HG02938 (cell line): Measurements from ENCODE around the gene ALX1.
A peak's percentile ranks its signal among the peaks of the same experiment; 100 is the strongest.

Experiments used
- ATAC-seq: cut with Tn5 transposase; IDR thresholded peaks from one replicate; pipeline ENCODE4 v1.9.1; 2021; ENCODE audit warnings: mild to moderate bottlenecking, moderate library complexity; ENCODE audit not compliant: unreplicated experiment

Gene ALX1

DNA sequence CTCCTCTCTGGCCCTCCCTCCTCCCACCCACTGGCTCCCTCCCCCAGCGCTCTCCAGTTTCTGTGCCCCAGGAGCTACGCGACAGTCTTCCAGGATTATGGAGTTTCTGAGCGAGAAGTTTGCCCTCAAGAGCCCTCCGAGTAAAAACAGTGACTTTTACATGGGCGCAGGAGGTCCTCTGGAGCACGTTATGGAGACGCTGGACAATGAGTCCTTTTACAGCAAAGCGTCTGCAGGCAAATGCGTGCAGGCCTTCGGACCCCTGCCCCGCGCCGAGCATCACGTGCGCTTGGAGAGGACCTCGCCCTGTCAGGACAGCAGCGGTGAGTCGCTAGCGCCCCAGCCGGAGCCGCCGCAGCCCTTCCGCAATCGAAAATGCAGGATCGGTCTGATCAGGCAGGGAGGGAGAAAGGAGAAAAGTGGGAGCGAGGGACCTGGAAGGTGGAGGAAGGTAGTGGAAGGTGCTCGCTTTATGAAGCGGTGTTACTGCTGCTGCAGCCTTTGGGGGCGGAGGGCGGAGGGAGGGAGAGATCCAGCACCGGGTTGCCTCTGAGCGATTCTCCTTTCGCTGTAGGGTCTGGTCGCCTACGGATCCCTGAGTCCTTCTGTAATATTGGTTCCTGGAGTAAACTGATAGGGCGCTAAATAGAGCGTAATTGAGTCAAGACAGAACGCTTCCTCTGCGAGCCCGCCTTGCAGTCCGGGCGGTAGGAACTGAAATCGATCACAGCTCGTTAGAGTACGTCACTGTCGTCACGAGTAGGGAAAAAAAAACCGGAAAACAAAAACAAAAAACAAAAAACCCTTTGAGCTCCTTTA lies at the start of gene ALX1:
TSS of gene ALX1 (plus strand) at position 56 of the 819 bp plus-strand sequence. CDS start at position 98, 42 bp downstream.
- ATAC-seq: peak; percentile 57

- ATAC-seq: no peak
These were observed 42.7 kb upstream of the ALX1 start for GRCh38 chr12:85237327-85237726.

- no peak for ATAC-seq
These were observed 35.5 kb upstream of the ALX1 start for GRCh38 chr12:85244561-85244960.

- no peak for ATAC-seq
These were observed 26.2 kb upstream of the ALX1 start for GRCh38 chr12:85253853-85254252.

DNA sequence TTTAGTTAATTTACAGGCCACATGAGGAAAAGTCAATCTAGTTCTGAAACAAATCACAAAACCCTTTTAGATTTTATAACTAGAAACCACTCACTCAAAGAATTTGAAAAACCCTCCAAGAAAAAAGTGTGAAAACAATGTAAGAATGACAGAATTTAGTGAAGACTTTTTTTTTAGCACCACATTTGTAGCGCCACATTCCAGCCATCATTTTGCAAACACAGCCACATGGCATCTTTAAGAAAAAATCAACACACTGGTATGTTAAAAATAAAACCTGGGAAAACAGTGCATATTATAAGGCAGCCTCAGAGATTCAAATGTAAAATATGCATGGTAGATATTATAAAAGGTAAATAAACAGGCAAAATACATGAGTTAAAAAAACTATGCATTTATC lies 22.3 kb upstream of the ALX1 start:
- no peak for ATAC-seq

DNA sequence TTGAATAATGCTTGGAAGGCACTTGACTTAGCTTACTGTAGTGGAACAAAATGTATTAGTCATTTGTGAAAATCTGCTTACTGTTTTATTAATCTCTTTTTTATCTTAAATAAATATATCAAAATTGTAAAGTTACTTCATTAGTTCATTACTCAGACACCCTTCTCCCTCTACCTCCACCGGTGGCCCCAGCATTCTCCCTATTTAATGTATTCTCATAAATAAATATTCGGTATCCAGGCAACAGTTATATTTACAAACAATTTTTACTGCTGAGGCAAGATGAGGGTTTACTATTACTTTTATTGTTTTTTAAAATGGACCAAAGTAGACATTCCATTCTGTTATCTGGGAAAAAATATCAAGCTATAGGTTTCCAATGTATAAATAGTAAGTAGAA lies 19.6 kb upstream of the ALX1 start:
- ATAC-seq: no peak

DNA sequence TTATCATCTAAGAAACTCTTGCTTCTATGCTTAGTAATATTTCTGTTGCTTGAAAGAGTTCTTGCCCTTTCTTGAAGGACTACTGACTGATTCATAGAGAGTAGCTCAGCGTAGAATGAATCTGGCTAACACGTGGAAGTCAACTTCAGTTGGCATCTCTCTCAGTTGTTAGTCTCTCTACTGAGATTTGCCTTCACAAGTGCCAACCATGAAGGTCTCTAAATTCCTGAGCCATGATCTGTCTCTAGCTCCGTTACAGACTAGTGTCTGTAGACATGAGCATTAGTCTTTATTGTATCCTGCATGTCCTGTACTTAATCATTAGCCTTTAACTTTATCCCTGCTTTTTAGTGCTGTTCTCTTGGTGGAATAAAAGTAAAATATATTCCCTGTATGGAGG lies 19.1 kb upstream of the ALX1 start:
- no peak for ATAC-seq

- ATAC-seq: no peak
These were observed 13.7 kb upstream of the ALX1 start for GRCh38 chr12:85266356-85266755.

DNA sequence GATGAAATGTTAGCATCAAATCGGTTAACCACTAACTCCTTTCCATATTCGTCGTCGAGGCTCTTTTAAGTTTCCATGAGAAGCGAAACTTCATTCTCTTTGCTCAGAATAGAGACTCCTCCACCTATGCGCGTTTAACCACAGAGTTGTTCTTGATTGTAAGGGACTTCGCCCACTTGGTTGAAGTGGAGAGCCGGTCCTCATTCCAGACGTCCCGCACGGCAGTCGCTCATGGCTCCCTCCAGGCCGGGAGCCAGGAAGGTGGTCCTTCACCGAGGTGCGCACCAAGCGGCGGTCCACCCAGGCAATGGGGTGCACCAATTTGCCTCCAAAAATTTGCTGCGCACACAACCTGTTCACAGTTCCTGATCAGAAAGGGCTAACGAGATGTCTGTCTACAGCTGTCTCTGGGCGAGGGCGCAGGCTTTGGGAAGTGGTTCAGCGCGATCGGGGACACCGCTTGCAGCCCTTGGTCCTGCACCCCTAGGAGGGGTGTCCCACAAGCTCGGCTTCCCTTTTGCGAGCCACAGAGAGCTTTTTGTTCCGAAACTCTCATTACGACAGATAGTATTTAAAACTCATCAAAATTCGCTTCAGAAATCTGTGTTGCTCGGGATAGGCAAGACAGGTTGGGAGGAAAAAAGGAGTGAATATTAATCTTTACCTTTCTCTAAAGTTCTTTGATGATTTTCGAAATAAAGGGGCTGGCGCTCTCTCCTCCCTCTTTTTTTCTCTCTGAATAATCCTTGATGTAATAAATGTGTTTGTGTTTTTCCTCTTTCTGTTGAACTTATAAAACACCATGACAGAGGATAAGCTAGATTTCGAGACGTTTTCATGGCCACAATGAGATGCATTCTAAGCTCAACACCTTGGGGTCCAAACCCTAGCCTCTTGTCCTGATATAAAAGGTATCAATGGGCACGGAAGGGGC lies 6.4 kb upstream of the ALX1 start:
- peak; percentile 66 for ATAC-seq

DNA sequence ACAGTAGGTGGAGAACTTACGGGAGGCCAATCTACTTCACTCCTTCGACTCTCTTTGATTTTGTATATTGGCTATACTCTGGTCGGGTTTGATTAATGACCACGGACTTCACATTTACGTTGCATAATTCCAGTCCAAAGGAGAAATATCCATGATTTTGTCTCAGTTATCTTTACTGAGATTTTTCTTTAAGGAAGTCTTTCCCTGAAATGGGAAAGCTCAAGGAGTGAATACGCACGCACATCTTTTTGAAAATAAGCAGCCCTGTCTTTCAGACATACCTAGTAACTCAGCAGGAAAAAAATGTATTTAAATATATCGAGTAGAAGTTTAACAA lies 5.7 kb upstream of the ALX1 start:
- ATAC-seq: no peak

DNA sequence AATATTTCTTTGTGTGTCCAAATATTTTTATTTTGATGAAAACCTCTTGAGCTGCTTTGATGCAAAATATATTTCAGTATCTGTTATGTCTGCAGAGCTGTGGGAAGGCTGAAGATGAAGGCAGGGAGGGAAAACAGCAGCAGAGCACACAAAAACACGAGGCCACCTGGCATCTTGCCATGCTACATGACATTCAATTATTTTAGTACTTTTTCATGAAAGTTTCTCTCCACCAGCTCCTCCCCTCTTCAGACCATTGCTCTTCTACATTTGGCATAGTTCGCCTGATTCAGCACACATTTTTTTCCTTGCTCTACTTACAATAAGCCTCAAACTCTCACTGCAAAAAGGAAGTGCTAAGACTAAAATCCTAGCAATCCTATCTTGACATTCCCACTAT lies 4.6 kb upstream of the ALX1 start:
- no peak for ATAC-seq

GRCh38 chr12:85277191-85277590 lies 2.8 kb upstream of the ALX1 start:
- ATAC-seq: no peak

GRCh38 chr12:85277900-85278597 lies 2.0 kb upstream of the ALX1 start:
- no peak for ATAC-seq

DNA sequence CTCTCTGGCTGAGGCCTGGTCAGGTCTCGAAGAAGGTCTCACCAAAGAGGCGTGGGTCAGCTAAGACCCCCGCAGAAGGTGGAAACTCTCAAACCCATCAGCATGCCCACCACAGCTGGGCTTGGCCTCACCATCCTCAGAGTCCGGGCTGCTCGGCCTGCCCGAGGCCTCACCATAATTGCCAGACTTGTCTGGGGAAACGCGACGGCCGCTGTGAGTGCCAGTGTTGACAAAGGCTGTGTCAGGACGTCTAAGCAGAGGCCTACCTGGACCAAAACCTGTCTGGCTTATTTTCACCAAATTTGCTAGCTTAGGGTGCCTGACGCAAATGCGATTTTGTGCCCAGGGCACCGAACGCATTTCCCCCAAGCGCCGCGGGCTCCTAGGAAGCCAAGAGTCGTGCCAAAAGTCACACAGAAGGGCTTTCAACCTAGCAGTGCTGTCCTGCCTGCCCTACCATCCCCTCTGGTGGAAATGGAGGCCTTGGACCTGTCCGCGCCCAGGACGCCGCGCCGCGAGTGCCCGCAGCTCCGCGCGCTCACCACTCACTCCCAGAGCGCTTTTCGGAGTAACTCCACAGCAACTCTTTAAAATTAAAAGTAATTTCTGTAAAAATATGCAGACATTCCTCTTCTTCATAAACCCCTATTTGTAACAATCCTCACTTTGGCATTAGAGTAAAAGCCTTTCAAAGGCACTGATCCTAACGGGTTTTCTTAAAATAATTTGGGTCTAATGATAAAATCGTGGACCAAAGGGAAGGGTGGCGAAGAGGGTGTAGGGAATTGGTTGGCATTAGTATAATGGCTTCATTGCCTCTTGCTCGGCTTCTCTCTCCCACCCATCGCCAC lies 1.2 kb upstream of the ALX1 start:
- ATAC-seq: no peak

DNA sequence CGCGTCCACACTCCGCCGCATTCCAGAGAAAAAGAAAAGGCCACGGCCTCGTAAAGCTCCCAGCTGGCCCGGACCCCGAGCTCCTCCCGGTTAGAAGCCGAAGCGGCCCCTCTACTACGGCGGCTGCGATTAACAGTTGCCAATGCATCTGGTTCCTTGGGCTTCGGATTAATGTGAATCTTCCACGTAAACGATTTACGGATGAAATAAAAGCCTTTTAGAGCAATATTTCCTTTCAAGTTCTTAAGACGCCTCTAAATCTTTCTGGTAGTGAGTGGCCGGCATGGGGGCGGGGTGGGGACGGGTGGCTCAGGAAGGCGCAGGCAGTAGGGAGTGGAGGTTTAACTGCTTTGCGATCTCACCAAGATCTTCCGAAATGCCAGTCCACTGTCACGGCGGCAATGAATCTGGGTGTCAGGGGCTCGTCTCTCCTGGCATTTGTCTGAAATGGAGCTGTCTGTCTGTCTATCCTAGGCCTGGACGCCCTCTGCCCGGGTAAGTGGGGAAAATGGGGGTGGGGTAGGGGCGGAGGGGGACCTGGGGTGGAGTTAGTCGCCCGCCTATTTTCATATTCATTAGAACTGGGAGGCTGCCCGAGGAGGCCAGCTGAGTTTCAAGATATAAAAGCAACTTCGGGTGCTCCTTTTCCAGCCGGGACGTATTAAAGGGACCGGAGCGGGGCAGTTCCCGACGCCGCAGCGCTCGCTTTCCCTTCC lies 413 bp upstream of the ALX1 start:
- no peak for ATAC-seq

- ATAC-seq: peak; percentile 11
These were observed 1.1 kb downstream of the ALX1 start for GRCh38 chr12:85280984-85281630.

DNA sequence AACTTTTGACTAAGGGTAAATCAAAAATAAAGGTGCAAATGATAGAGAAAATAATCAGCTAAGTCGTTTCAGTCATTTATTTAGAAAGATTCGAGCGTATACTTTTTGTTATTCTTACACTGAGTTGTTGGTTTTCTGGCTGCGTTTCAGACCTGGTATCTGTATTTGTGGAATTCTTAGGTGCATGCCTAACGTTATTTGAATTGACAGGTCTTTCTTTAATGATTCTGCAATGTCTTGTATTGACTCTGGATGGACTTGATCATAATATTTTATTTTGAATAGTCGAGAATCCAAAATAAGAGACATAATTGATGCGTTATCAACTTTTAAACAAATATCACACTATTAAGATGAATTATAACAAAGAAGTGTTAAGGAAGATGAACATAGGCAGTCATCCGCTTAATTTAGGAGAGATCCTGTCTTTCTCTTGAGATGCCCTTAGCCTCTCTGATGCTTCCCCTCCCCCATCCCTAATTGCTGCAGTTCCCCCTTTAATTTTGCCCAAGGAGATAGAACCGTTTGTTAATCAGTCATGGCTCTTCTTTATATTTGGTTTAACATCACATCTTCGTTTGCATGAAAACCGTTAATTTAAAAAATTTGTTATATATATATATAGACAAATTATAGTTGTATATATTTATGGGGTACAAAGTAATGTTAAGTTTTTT lies 1.8 kb downstream of the ALX1 start:
- ATAC-seq: no peak

DNA sequence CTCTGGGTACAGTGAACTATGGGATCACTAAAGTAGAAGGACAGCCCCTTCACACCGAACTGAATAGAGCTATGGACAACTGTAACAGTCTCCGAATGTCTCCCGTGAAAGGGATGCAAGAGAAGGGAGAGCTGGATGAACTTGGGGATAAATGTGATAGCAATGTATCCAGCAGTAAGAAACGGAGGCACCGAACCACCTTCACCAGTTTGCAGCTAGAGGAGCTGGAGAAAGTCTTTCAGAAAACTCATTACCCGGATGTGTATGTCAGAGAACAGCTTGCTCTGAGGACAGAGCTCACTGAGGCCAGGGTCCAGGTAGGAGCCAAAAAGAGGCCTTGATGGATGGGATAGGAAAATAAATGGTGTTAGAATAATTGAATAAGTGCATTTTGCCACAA lies 3.5 kb downstream of the ALX1 start:
- ATAC-seq: no peak

DNA sequence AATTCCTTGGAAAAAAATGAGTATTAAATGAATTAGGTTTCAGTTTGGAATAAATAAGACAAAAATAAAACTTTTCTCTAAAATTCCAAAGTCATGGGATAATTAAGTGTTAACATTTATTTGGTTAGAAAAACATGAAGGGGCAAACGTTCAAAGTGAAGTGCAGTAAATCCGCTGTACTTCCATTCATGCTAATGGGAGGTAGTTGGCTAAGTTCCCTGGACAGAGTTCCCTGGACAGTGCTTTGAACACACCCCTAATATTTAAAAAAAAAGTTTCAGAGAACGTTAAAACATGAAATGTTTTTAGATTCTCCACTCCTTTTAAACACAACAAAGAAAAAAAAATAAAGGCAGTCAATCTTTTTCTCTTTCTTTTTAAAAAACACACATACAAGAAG lies 16.3 kb downstream of the ALX1 start:
- no peak for ATAC-seq
